Calu3 (cell line): ENCODE results near the gene ZNF8. TPM values are rescaled to one million over a fixed set of nuclear protein-coding genes. Genes with fewer than 3 reads are reported as not detected.
"Not testable (repeated sequence)": the region's sequence is repeated elsewhere in the genome, so short reads cannot be mapped to it uniquely, and the experiment has no call there.

ENCODE experiments used
- BruUV-seq: library from RNA; stranded (reverse); fragments of 400-500 nt; replicated peaks from 2 replicates; lab custom pipeline; 2021; lab: Mats Ljungman, UMichigan
- CTCF ChIA-PET: fragments of 300-600 bp; sonication (Branson Sonifier 250); formaldehyde crosslinking; loops from one replicate; lab custom pipeline; 2022; ENCODE audit warnings: antibody characterized with exemption; lab: Charles Lee
- DNase-seq: peaks from one replicate; pipeline ENCODE4 v3.0.0; 2022
- H3K27ac Mint-ChIP-seq: one replicate; pipeline ENCODE4 v1.8.0; 2022; ENCODE audit warnings: mixed read lengths; ENCODE audit not compliant: unreplicated experiment
- H3K27me3 Mint-ChIP-seq: one replicate; pipeline ENCODE4 v1.8.0; 2022; ENCODE audit warnings: mixed read lengths; ENCODE audit not compliant: unreplicated experiment
- H3K36me3 Mint-ChIP-seq: one replicate; pipeline ENCODE4 v1.8.0; 2022; ENCODE audit warnings: mild to moderate bottlenecking, moderate library complexity, mixed read lengths; ENCODE audit not compliant: insufficient read depth, unreplicated experiment
- H3K4me1 Mint-ChIP-seq: one replicate; pipeline ENCODE4 v1.8.0; 2022; ENCODE audit warnings: mild to moderate bottlenecking, low read depth, mixed read lengths; ENCODE audit not compliant: unreplicated experiment
- H3K4me3 Mint-ChIP-seq: one replicate; pipeline ENCODE4 v1.8.0; 2022; ENCODE audit warnings: mild to moderate bottlenecking, low read depth, moderate library complexity, mixed read lengths; ENCODE audit not compliant: unreplicated experiment
- H3K9me3 Mint-ChIP-seq: one replicate; pipeline ENCODE4 v1.8.0; 2022; ENCODE audit warnings: low read depth, mixed read lengths; ENCODE audit not compliant: unreplicated experiment
- intact Hi-C: fragments of 100-400 bp; cut with micrococcal nuclease; formaldehyde crosslinking; loops from one replicate; pipeline ENCODE4 v1.10.0; 2022; ENCODE audit not compliant: unreplicated experiment
- total RNA-seq: library from RNA; stranded (reverse); gene quantifications from 2 replicates; pipeline ENCODE4 v1.2.3, GENCODE V29; 2022
- TF ChIP-seq, protein P1 (sequence below): fragments of 200-600 bp; IDR thresholded peaks from one replicate; pipeline ENCODE4 v1.8.0; 2022; ENCODE audit warnings: antibody characterized with exemption; ENCODE audit not compliant: unreplicated experiment

Gene ZNF8
- total RNA-seq, 1 experiment from 2014 or later: 12.1 TPM

DNA sequence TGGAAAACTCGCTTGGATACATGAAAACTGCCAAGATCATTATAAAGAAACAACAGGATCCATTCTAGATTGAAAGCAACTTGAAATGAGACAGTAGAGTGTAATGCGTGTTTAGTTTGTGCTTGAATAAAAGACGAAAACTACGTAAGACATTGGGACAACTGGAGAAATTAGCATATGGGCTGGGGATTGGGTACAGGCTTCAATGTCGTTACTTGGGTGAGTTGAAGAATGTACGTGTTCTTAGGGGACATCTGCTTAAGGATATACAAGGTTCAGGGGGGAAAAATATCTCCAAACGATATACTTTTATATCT, 26.0 kb downstream of the ZNF8 start:
- DNase-seq: no peak
- peaks cover 6% of the 10 kb centered on the region for H3K9me3 Mint-ChIP-seq
- TF ChIP-seq, protein P1, sequence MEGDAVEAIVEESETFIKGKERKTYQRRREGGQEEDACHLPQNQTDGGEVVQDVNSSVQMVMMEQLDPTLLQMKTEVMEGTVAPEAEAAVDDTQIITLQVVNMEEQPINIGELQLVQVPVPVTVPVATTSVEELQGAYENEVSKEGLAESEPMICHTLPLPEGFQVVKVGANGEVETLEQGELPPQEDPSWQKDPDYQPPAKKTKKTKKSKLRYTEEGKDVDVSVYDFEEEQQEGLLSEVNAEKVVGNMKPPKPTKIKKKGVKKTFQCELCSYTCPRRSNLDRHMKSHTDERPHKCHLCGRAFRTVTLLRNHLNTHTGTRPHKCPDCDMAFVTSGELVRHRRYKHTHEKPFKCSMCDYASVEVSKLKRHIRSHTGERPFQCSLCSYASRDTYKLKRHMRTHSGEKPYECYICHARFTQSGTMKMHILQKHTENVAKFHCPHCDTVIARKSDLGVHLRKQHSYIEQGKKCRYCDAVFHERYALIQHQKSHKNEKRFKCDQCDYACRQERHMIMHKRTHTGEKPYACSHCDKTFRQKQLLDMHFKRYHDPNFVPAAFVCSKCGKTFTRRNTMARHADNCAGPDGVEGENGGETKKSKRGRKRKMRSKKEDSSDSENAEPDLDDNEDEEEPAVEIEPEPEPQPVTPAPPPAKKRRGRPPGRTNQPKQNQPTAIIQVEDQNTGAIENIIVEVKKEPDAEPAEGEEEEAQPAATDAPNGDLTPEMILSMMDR: no peak
- CTCF ChIA-PET: interaction anchor here (0.6 kb wide), 1 partner anchor 160 kb away, joined by 3 read pairs; no protein-coding TSS in a partner anchor
- intact Hi-C loops: loop anchor here (1.0 kb wide), 1 partner anchor 26 kb away; the partner anchor contains the start of gene ZNF8
- H3K4me3 Mint-ChIP-seq: peak overlapping the region; percentile 99
- peak overlapping the region; percentile 96 for H3K27ac Mint-ChIP-seq
- no peaks in the 10 kb centered on the region for H3K27me3 Mint-ChIP-seq
- no TSS peak for BruUV-seq
- peaks cover 73% of the 10 kb centered on the region for H3K36me3 Mint-ChIP-seq
- peaks cover 21% of the 10 kb centered on the region for H3K4me1 Mint-ChIP-seq

DNA sequence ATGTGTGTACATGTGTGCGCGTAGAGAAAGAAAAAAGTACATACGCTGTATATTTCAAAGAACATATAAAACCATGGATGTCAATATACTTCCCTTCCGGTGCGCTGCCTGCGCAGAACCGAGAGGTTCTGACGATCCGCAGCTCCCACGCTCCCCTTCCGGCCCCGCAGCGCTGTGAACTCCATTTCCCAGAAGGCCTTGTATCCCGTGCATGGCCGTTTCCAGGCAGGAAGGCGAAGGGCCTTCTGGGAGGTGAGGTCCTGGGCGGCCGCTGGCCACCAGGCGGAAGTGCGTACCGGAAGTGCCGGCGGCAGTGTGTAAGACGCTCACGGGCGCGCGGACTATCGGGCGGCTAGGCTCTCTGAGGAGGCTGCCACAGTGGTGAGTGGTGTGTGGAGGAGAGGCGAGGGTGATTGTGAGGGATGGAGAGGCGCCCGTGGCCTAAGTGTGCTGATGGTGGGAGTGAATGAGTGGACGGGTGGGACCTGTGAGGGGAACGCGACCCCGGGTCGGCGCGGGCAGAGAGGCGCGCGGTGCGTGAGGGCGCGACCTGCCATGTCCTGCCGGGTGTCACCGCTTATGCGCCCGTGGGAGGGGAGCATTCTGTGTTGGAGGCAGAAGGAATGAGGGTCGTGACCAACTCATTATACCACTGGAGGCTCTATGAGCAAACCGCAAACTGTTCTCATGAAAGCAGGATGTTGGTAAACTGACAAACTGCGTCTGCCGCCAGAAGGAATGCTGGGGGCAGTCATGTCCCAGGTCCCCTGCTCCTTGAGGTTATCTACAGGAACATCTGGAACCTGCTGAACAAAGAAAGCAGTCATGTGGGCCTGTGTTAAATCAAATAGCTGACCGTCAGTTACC, 26.5 kb downstream of the ZNF8 start, which contains the start of gene ERVK3-1:
Gene ERVK3-1, plus strand, starts transcription at position 313 of the 867 bp plus-strand sequence. CDS start 6,792 bp downstream, outside the sequence.
- Mint-ChIP-seq H3K36me3 (peaks cover 73% of the 10 kb centered on the region), H3K4me3 (peak within 1 kb of the TSS; percentile 99), H3K4me1 (peaks cover 21% of the 10 kb centered on the region), H3K27ac (peak within 1 kb of the TSS; percentile 96), H3K27me3 (no peaks in the 10 kb centered on the region), H3K9me3 (peaks cover 6% of the 10 kb centered on the region)
- peak; percentile 96 for DNase-seq
- no TSS peak for BruUV-seq
- CTCF ChIA-PET: interaction anchor here (0.6 kb wide), 2 partner anchors 60 to 160 kb away, joined by 3 to 7 read pairs; no protein-coding TSS in a partner anchor
- TF ChIP-seq, protein P1: no peak
- intact Hi-C loops: loop anchor here (1.0 kb wide), 1 partner anchor 27 kb away; the partner anchor contains the start of gene ZNF8

DNA sequence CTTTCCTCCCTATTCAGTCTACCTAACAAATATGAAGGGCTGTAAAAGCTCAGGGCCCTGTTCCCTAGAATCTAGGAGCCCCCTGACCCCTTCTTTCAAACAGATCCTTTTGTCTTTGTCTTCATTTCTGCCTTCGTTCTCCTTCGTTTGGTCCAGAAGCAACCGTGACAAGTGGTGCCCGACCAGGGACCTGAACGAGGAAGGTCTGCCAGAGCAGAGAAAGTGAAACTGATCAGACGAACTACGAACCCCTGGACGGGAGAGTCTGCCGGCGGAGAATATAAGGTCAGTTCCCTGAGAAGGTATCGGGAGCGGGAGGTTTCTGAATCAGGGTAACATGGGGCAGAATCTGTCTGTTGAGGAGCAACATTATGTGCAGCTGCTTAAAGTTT, 27.2 kb downstream of the ZNF8 start:
- Mint-ChIP-seq H3K27me3 (no peaks in the 10 kb centered on the region), H3K4me3 (peak overlapping the region; percentile 99), H3K27ac (peak overlapping the region; percentile 96), H3K4me1 (peaks cover 21% of the 10 kb centered on the region), H3K9me3 (peaks cover 3% of the 10 kb centered on the region), H3K36me3 (peaks cover 66% of the 10 kb centered on the region)
- TF ChIP-seq, protein P1: no peak
- BruUV-seq: no TSS peak
- intact Hi-C loops: loop anchor here (1.0 kb wide), 1 partner anchor 28 kb away; the partner anchor contains the start of gene ZNF8
- DNase-seq: peak; percentile 30
- CTCF ChIA-PET: interaction anchor here (0.6 to 1.1 kb wide), 2 partner anchors 56 to 61 kb away, joined by 3 to 7 read pairs; partner anchors contain the start of gene ZNF497

DNA sequence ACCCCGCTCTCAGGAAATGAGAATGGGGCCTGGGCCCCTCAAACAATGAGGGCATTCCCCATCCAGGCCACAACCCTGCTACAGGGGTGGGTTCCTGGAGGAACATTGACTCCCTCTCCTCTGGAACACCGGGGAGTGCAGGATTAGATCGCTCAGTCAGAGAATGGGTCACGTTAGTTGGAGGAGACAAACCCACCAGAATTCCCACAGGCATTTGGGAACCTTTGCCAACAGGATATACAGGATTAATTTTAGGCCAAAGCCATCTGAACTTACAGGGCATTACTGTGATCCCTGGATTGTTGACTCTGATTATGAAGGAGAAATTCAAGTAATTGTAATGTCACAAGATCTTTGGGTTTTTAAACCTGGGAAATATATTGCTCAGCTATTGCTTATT, 29.0 kb downstream of the ZNF8 start:
- Mint-ChIP-seq H3K9me3 (peaks cover 4% of the 10 kb centered on the region), H3K27ac (no peak overlapping the region), H3K36me3 (peaks cover 70% of the 10 kb centered on the region), H3K4me3 (no peak overlapping the region), H3K27me3 (no peaks in the 10 kb centered on the region), H3K4me1 (peaks cover 21% of the 10 kb centered on the region)
- no TSS peak for BruUV-seq
- TF ChIP-seq, protein P1: no peak
- no peak for DNase-seq
- CTCF ChIA-PET: no interaction called here
- intact Hi-C loops: no loop called here

DNA sequence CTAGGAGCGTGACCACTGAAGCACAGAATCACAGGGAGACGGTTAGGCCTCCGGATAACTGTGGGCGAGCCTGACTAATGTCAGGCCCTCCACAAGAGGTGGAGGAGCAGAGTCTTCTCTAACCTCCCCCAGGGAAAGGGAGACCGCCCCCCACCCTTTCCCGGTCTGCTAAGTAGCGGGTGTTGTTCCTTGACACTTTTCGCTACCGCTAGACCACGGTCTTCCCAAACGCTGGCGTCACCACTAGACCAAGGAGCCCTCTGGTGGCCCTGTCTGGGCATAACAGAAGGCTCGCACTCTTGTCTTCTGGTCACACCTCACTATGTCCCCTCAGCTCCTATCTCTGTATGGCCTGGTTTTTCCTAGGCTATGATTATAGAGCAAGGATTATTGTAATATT, 31.9 kb downstream of the ZNF8 start:
- BruUV-seq: not testable (repeated sequence)

More for the DNA sequence above, 31.9 kb downstream of the ZNF8 start:
- H3K9me3 Mint-ChIP-seq, H3K27me3 Mint-ChIP-seq, H3K4me3 Mint-ChIP-seq, H3K27ac Mint-ChIP-seq, DNase-seq, CTCF ChIA-PET, intact Hi-C loops: not testable (repeated sequence)
- H3K4me1 Mint-ChIP-seq: peaks cover 11% of the 10 kb centered on the region
- peaks cover 83% of the 10 kb centered on the region for H3K36me3 Mint-ChIP-seq
